Esophagus muscularis mucosa (tissue), 4 donors: ENCODE results near the gene KCNA3. TPM values are rescaled to one million over a fixed set of nuclear protein-coding genes. Genes with fewer than 3 reads are reported as not detected.

Experiments
- DNase-seq: peaks from one replicate; pipeline ENCODE4 v3.0.0-alpha.2; 2017; ENCODE audit errors: extremely low spot score
- H3K27ac ChIP-seq, 4 donors: fragments of 200-600 bp; sonication (generic); replicated peaks in 1 of 4; 1 replicate in 3 of 4; 2 replicates in 1 of 4; pipeline ENCODE4 v1.5.1; 2016 to 2019; ENCODE audit warnings: mild to moderate bottlenecking in 1 of 4
- H3K27me3 ChIP-seq, 4 donors: fragments of 200-600 bp; sonication (generic); one replicate each; pipeline versions ENCODE4 v1.5.1 to v1.6.0; 2016 to 2019
- H3K36me3 ChIP-seq, 4 donors: fragments of 200-600 bp; sonication (generic); one replicate each; pipeline ENCODE4 v1.5.1; 2016 to 2019
- H3K4me1 ChIP-seq, 4 donors: fragments of 200-600 bp; sonication (generic); one replicate each; pipeline ENCODE4 v1.5.1; 2016 to 2019
- H3K4me3 ChIP-seq, 4 donors: fragments of 200-600 bp; sonication (generic); 1 replicate in 2 of 4; 2 replicates in 2 of 4; pipeline ENCODE4 v1.5.1; 2016 to 2019; ENCODE audit warnings: mild to moderate bottlenecking in 4 of 4, moderate library complexity in 1 of 4
- H3K9me3 ChIP-seq, 4 donors: fragments of 200-600 bp; sonication (generic); 1 replicate in 3 of 4; 2 replicates in 1 of 4; pipeline ENCODE4 v1.5.1; 2016 to 2019
- EP300 ChIP-seq: sonication (generic); formaldehyde crosslinking; IDR thresholded peaks from one replicate; pipeline ENCODE4 v1.6.1; 2017; ENCODE audit warnings: antibody characterized with exemption
- POLR2A ChIP-seq: fragments of 450-650 bp; IDR thresholded peaks from one replicate; pipeline ENCODE4 v1.6.1; 2017; ENCODE audit warnings: antibody characterized with exemption, moderate library complexity, mild to moderate bottlenecking, low read depth
- POLR2AphosphoS5 ChIP-seq, 2 donors: sonication (generic); formaldehyde crosslinking; IDR thresholded peaks; one replicate each; pipeline ENCODE4 v1.6.1; 2017; ENCODE audit warnings: antibody characterized with exemption in 2 of 2
- WGBS: methylation state at CpG from one replicate; pipeline ENCODE4 v1.1.5; 2018; 5-methylcytosine and 5-hydroxymethylcytosine counted together
- intact Hi-C: fragments of 100-400 bp; cut with DNase I; formaldehyde crosslinking; loops from one replicate; pipeline ENCODE4 v1.15.1; 2023
- total RNA-seq, 4 donors: library from RNA; depleted of rRNA; stranded (reverse); fragments of >200 nt; gene quantifications; one replicate each; pipeline versions ENCODE4 v1.1.0 to v1.2.1, GENCODE V29; 2016
- TF ChIP-seq, protein P1 (sequence below), 3 experiments: fragments of 200-600 bp in 2 of 3; fragments of 450-650 bp in 1 of 3; sonication (generic) in 2 of 3; IDR thresholded peaks; one replicate each; pipeline ENCODE4 v1.5.1; 2017 to 2019; ENCODE audit warnings: antibody characterized with exemption in 3 of 3, mild to moderate bottlenecking in 2 of 3, moderate library complexity in 1 of 3

Gene KCNA3
- total RNA-seq, 4 donors from 2014 or later = 0.80 to 3.1 (median 1.6) TPM

GRCh38 chr1:110696818-110697217, 22.1 kb upstream of the KCNA3 start:
- Histone ChIP-seq H3K36me3 (no peaks in the 10 kb centered on the region), H3K4me3 (no peak overlapping the region), H3K4me1 (no peaks in the 10 kb centered on the region), H3K27me3 (no peaks in the 10 kb centered on the region), H3K27ac (no peak overlapping the region), H3K9me3 (peaks cover 0 to 8% (median 0%) of the 10 kb centered on the region in 4 donors)
- TF ChIP-seq, protein P1, sequence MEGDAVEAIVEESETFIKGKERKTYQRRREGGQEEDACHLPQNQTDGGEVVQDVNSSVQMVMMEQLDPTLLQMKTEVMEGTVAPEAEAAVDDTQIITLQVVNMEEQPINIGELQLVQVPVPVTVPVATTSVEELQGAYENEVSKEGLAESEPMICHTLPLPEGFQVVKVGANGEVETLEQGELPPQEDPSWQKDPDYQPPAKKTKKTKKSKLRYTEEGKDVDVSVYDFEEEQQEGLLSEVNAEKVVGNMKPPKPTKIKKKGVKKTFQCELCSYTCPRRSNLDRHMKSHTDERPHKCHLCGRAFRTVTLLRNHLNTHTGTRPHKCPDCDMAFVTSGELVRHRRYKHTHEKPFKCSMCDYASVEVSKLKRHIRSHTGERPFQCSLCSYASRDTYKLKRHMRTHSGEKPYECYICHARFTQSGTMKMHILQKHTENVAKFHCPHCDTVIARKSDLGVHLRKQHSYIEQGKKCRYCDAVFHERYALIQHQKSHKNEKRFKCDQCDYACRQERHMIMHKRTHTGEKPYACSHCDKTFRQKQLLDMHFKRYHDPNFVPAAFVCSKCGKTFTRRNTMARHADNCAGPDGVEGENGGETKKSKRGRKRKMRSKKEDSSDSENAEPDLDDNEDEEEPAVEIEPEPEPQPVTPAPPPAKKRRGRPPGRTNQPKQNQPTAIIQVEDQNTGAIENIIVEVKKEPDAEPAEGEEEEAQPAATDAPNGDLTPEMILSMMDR (IDR thresholded peaks at IDR 0.05) = no peak
- TF ChIP-seq EP300 (no peak), POLR2AphosphoS5 (IDR thresholded peaks at IDR 0.05) (no peak), POLR2A (no peak)
- intact Hi-C loops = no loop called here
- DNase-seq = no peak

- Histone ChIP-seq H3K27ac (no peak overlapping the region), H3K27me3 (peaks cover 0 to 13% (median 0%) of the 10 kb centered on the region in 4 donors), H3K4me1 (no peaks in the 10 kb centered on the region), H3K9me3 (no peaks in the 10 kb centered on the region), H3K4me3 (no peak overlapping the region), H3K36me3 (no peaks in the 10 kb centered on the region)
- WGBS = 75% methylated on average over 4 of the region's 4 CpGs
- no peak for DNase-seq
- intact Hi-C loops = no loop called here
- TF ChIP-seq POLR2A = no peak
These were observed 16.1 kb upstream of the KCNA3 start for GRCh38 chr1:110690709-110691365.

DNA sequence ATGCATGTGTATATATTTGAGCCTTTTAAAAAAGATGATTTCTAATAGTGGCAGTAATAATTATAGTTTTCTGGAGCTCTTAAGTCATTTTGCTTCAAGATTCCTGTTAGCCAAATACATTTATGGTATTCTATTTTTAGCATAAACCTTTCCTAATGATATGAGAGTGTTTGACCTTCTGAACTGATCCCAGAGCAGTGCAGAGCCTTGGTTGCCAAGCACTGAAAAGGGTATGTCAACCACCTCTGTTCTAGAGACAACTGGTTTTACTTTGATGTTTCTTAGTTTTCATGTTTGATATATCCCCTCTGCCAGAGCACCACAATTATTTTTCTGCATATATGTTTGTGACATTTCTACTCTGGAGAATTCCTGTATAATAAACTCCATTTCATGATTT, 15.1 kb upstream of the KCNA3 start:
- Histone ChIP-seq H3K27ac (no peak overlapping the region), H3K9me3 (no peaks in the 10 kb centered on the region), H3K4me1 (no peaks in the 10 kb centered on the region), H3K36me3 (no peaks in the 10 kb centered on the region), H3K27me3 (peaks cover 0 to 16% (median 0%) of the 10 kb centered on the region in 4 donors), H3K4me3 (no peak overlapping the region)
- DNase-seq = no peak
- no peak for TF ChIP-seq POLR2A
- no peak for TF ChIP-seq POLR2AphosphoS5 (IDR thresholded peaks at IDR 0.05)
- TF ChIP-seq EP300 = no peak
- TF ChIP-seq, protein P1 (IDR thresholded peaks at IDR 0.05) = no peak
- intact Hi-C loops = no loop called here

DNA sequence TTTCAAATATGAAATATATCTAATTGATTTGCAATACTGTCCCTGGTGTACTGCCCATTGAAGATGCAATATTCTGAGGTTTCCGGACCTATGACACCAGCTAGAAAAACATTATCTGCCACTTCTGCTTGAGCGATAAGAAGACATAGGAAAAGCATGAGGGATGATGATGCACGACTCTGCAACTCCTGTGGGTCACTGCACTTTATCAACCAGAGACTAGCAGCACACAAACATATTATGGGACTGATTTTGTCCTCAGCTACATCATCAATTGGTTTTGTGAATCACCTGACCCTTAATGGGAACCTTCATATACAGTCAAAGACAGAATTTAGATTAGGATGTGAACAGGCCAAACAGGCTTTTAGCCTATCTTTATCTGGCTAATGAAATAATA, 13.8 kb upstream of the KCNA3 start:
- Histone ChIP-seq H3K4me1 (no peaks in the 10 kb centered on the region), H3K27ac (no peak overlapping the region), H3K36me3 (no peaks in the 10 kb centered on the region), H3K9me3 (no peaks in the 10 kb centered on the region), H3K4me3 (no peak overlapping the region), H3K27me3 (peaks cover 0 to 26% (median 0%) of the 10 kb centered on the region in 4 donors)
- TF ChIP-seq EP300 = no peak
- no peak for DNase-seq
- intact Hi-C loops = no loop called here
- WGBS = 60% methylated on average over 3 of the region's 3 CpGs

DNA sequence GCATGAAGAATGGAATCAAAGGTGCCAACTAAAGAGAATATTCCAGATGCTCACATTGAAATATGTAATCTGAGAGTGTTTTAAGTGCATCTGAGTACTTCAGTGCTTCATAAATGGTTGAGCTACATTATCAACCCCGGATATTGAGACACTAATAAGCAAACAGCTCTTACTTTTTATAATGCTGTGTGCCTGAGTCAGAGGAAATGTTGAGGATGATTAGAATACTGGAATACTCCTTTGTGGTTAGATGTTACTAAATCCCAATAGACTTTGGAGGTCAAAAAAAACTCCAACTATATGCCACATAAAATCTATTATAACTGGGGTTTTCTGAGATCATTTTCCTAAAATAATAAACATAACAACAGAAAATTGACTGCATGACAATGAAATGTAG, 12.5 kb upstream of the KCNA3 start:
- Histone ChIP-seq H3K27me3 (peaks cover 0 to 29% (median 0%) of the 10 kb centered on the region in 4 donors), H3K4me1 (no peaks in the 10 kb centered on the region), H3K27ac (no peak overlapping the region), H3K9me3 (no peaks in the 10 kb centered on the region), H3K4me3 (no peak overlapping the region), H3K36me3 (no peaks in the 10 kb centered on the region)
- no peak for DNase-seq
- 75% methylated on average over 1 of the region's 1 CpG for WGBS
- no peak for TF ChIP-seq POLR2AphosphoS5 (IDR thresholded peaks at IDR 0.05)
- no peak for TF ChIP-seq EP300
- TF ChIP-seq, protein P1 (IDR thresholded peaks at IDR 0.05) = no peak
- TF ChIP-seq POLR2A = no peak
- intact Hi-C loops = no loop called here

DNA sequence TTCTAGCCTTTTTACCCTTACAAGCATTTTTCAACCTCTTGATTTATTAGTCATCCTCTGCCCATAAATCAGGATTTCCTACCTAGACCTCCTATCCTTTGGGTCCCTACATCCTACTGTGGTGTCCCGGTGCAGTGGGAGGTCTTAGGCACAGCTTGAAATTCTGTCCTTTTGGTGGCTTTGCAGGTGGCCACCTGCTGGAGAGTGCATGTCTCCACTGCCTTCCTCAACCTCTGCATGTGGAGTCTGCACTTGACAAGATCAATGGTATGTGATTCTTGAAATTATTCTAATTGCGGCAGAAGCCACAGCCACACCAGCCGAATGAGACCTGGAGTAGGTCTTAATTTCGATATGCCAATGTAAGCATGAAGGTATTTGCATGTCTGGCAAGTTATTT, 11.4 kb upstream of the KCNA3 start:
- H3K27me3 ChIP-seq = peaks cover 0 to 29% (median 0%) of the 10 kb centered on the region in 4 donors
- WGBS = 92% methylated on average over 4 of the region's 4 CpGs
- H3K27ac ChIP-seq = no peak overlapping the region
- no peaks in the 10 kb centered on the region for H3K4me1 ChIP-seq
- intact Hi-C loops = no loop called here
- no peaks in the 10 kb centered on the region for H3K9me3 ChIP-seq
- DNase-seq = no peak
- no peak overlapping the region for H3K4me3 ChIP-seq
- H3K36me3 ChIP-seq = no peaks in the 10 kb centered on the region
- TF ChIP-seq, protein P1 (IDR thresholded peaks at IDR 0.05) = no peak
- TF ChIP-seq POLR2A (no peak), EP300 (no peak), POLR2AphosphoS5 (IDR thresholded peaks at IDR 0.05) (no peak)
